ENCODE data around the gene MAPT. TPM values are rescaled to one million over a fixed set of nuclear protein-coding genes. Genes with fewer than 3 reads are reported as not detected.

Gene MAPT
- total RNA-seq, 6 experiments from 2014 or later, result 0.11 to 0.43 (median 0.26) TPM

DNA sequence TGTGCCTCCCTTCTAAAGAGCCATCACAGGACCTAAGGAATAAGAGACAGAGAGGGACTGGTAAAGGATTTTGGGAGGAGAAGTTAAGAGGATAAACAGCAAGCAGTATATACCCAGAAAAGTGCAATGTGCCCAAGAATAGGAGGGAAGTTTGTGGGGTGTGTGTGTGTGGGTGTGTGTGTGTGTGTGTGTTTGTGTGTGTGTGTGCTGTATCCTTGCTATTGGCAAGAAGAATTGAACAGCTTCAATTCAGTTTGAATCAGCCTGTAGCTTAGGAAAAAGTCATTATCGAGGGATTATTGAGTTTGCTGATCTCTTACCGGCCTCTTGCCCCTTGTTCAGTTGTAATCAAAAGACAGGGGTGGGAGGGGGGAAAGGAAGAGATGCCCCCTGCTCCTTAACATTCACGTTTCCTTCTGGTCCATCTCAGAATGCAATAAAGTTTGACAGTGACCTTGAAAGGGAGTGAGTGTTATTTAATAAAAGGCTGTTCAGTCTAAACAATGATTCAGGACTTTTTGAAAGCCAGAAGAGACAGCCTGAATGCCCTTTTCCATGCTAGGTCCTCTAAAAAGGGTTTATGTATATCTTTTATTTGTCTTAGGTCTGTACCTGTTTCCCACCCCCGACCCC, 23.9 kb upstream of the MAPT start:
- Mint-ChIP-seq H3K27ac (no peak overlapping the region), H3K36me3 (ENCODE audit: low read depth) (peaks cover 5% of the 10 kb centered on the region; the same call in 1 of the 2 replicates), H3K4me1 (ENCODE audit: low read depth) (peaks cover 5% of the 10 kb centered on the region), H3K4me3 (no peak overlapping the region), H3K9me3 (no peaks in the 10 kb centered on the region), H3K27me3 (ENCODE audit: insufficient read depth) (peaks cover 30% of the 10 kb centered on the region)
- no peak for DNase-seq
- TF ChIP-seq, protein P1, sequence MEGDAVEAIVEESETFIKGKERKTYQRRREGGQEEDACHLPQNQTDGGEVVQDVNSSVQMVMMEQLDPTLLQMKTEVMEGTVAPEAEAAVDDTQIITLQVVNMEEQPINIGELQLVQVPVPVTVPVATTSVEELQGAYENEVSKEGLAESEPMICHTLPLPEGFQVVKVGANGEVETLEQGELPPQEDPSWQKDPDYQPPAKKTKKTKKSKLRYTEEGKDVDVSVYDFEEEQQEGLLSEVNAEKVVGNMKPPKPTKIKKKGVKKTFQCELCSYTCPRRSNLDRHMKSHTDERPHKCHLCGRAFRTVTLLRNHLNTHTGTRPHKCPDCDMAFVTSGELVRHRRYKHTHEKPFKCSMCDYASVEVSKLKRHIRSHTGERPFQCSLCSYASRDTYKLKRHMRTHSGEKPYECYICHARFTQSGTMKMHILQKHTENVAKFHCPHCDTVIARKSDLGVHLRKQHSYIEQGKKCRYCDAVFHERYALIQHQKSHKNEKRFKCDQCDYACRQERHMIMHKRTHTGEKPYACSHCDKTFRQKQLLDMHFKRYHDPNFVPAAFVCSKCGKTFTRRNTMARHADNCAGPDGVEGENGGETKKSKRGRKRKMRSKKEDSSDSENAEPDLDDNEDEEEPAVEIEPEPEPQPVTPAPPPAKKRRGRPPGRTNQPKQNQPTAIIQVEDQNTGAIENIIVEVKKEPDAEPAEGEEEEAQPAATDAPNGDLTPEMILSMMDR (IDR thresholded peaks at IDR 0.05), result no peak

DNA sequence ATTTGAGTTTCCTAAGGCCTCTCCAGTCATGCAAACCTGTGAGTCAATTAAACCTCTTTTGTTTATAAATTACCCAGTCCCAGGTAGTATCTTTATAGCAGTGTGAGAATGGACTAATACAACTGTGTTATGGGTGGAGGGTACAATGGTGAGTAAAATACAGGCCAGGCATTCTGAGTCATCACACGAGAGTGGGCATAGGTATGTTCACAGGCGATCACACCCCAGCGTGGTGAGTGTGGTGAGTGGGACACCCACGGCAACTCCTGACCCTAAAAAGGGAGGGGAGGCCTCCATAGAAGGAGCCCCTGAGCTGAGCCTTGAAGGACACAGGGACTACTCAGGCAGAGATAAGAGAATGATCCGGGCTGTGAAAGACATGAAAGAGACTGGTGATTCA, 22.6 kb upstream of the MAPT start:
- H3K9me3 Mint-ChIP-seq, result no peaks in the 10 kb centered on the region
- H3K27ac Mint-ChIP-seq, result no peak overlapping the region
- DNase-seq, result no peak
- peaks cover 31% of the 10 kb centered on the region for H3K27me3 Mint-ChIP-seq (ENCODE audit: insufficient read depth)
- H3K36me3 Mint-ChIP-seq (ENCODE audit: low read depth), result peaks cover 5% of the 10 kb centered on the region; the same call in 1 of the 2 replicates
- no peak overlapping the region for H3K4me3 Mint-ChIP-seq
- H3K4me1 Mint-ChIP-seq (ENCODE audit: low read depth), result peaks cover 5% of the 10 kb centered on the region
- TF ChIP-seq, protein P1 (IDR thresholded peaks at IDR 0.05), result no peak

DNA sequence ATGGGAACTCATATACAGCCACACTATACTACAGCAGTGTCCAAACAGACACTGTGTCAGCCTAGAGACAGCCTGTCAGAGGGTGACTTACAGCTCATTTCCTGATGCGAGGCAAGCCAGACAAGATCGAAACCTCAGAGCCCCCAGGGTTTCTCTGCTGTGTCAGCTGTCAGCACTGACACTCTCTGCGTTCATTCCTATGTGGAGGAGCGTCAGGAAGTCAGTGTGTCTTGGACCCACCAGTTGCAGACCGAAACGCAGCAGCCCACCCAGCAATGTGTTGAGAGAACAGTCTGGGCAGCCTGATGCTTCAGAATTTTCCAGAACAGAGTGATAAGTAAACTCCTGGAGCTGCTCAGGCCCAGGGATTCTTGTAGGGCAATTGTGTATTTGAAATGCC, 20.6 kb upstream of the MAPT start:
- DNase-seq, result no peak
- no peaks in the 10 kb centered on the region for H3K9me3 Mint-ChIP-seq
- H3K27me3 Mint-ChIP-seq (ENCODE audit: insufficient read depth), result peaks cover 20% of the 10 kb centered on the region
- no peaks in the 10 kb centered on the region for H3K36me3 Mint-ChIP-seq (ENCODE audit: low read depth)
- no peak overlapping the region for H3K4me3 Mint-ChIP-seq
- TF ChIP-seq, protein P1 (IDR thresholded peaks at IDR 0.05), result no peak
- H3K27ac Mint-ChIP-seq, result no peak overlapping the region
- H3K4me1 Mint-ChIP-seq (ENCODE audit: low read depth), result peaks cover 5% of the 10 kb centered on the region; the same call in 1 of the 2 replicates

DNA sequence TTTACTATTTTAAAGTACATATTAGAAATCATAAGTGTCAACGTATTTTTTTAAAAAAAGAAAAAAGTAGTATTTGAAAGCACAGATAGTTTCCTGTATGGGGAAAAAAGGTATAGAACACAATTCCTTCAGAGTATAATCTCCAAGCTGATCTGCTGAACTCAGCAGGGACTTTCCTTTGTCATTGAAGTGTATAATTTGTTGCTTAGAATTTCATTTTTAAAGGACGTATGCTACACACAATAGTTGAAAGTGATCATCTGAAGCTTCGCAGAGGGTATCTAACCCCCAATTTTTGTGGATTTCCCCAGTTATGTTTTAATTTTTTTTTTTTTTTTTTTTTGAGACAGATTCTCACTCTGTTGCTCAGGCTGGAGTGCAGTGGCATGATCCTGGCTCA, 20.2 kb upstream of the MAPT start:
- H3K4me1 Mint-ChIP-seq (ENCODE audit: low read depth), result peaks cover 5% of the 10 kb centered on the region; the same call in 1 of the 2 replicates
- H3K36me3 Mint-ChIP-seq (ENCODE audit: low read depth), result no peaks in the 10 kb centered on the region
- H3K9me3 Mint-ChIP-seq, result no peaks in the 10 kb centered on the region
- H3K27ac Mint-ChIP-seq, result no peak overlapping the region
- H3K4me3 Mint-ChIP-seq, result no peak overlapping the region
- TF ChIP-seq, protein P1 (IDR thresholded peaks at IDR 0.05), result no peak
- no peak for DNase-seq
- peaks cover 20% of the 10 kb centered on the region for H3K27me3 Mint-ChIP-seq (ENCODE audit: insufficient read depth)

DNA sequence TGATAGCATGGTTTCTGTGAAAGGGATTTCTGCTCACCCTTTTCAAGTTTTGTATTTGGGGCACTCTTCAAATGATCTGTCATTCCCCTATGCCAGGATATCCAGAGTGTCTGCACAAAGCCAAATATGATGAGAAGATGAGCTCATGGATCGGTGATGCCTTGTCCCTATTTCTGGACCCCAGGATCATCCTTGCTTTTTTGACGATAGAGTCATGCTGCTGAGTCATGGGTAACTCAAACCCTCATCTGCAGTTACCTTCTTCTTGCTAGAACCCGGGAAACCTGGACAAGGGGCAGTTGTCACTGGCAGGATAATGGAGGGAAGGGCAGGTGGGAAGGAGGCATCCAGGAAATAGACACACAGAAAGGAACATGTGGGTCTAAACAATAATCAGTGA, 17.8 kb upstream of the MAPT start:
- TF ChIP-seq, protein P1 (IDR thresholded peaks at IDR 0.05), result no peak
- Mint-ChIP-seq H3K4me1 (ENCODE audit: low read depth) (no peaks in the 10 kb centered on the region), H3K36me3 (ENCODE audit: low read depth) (no peaks in the 10 kb centered on the region), H3K27ac (no peak overlapping the region), H3K9me3 (no peaks in the 10 kb centered on the region), H3K27me3 (ENCODE audit: insufficient read depth) (peaks cover 21% of the 10 kb centered on the region), H3K4me3 (no peak overlapping the region)
- no peak for DNase-seq
